Stomach (tissue), 4 donors: ENCODE data around the gene GK2.

Experiments
- CTCF ChIP-seq, 7 experiments: fragments of 450-650 bp in 4 of 7; fragments of 200-600 bp in 3 of 7; sonication (generic) in 3 of 7; IDR thresholded peaks; one replicate each; pipeline ENCODE4 v1.5.1; 2016 to 2019; ENCODE audit warnings: antibody characterized with exemption in 7 of 7, control low read depth in 2 of 7, mild to moderate bottlenecking in 1 of 7
- EP300 ChIP-seq: sonication (generic); formaldehyde crosslinking; IDR thresholded peaks from one replicate; pipeline ENCODE4 v1.6.1; 2017; ENCODE audit warnings: antibody characterized with exemption
- POLR2A ChIP-seq, 4 donors: fragments of 450-650 bp; IDR thresholded peaks; one replicate each; pipeline ENCODE4 v1.6.1; 2016; ENCODE audit warnings: antibody characterized with exemption in 4 of 4, control low read depth in 2 of 4, mild to moderate bottlenecking in 1 of 4, moderate library complexity in 1 of 4

DNA sequence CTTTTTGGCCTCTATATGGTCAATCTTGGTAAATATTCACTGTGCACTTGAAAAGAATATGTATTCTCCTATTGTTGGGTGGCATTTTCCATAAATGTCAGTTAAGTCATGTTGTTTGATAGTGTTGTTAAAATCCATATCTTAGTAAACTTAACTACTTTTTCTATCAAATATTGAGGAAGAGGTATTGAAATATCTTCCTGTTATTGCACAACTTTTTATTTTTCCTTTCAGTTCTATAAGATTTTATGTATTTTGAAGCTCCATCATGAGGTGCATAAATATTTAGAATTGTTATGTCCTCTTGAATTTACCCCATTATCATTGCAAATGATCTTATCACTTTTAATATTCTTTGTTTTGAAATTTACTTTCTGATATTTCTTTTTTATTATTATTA is 3.4 kb downstream of the GK2 start:
- no peak for TF ChIP-seq POLR2A (IDR thresholded peaks at IDR 0.05)
- no peak for TF ChIP-seq CTCF (IDR thresholded peaks at IDR 0.05)
- no peak for TF ChIP-seq EP300
